OCI-LY3 (cell line): Measurements from ENCODE around the gene TMEM256.

ENCODE experiments used
- CTCF ChIP-seq: fragments of 200-600, 300-600 bp; sonication (generic); IDR thresholded peaks from 2 replicates; pipeline ENCODE4 v1.5.1; 2014; ENCODE audit warnings: antibody characterized with exemption, low read length, low read depth
- EZH2phosphoT487 ChIP-seq: fragments of 200-600 bp; shearing (Covaris generic); IDR thresholded peaks from 2 replicates; pipeline ENCODE4 v1.6.1; 2018; ENCODE audit warnings: antibody characterized with exemption, mixed run types, low read depth

GRCh38 chr17:7380321-7380720 lies 23.6 kb downstream of the TMEM256 start:
- no peak for TF ChIP-seq CTCF
- no peak for TF ChIP-seq EZH2phosphoT487
